Measurements from ENCODE around the gene ADAMTS18. TPM values are rescaled to one million over a fixed set of nuclear protein-coding genes. Genes with fewer than 3 reads are reported as not detected.

Gene ADAMTS18
- total and polyA plus RNA-seq, 9 of the 15 experiments (the other 6 are each of a cell fraction or from before 2014, with no cell fraction given) = not detected

DNA sequence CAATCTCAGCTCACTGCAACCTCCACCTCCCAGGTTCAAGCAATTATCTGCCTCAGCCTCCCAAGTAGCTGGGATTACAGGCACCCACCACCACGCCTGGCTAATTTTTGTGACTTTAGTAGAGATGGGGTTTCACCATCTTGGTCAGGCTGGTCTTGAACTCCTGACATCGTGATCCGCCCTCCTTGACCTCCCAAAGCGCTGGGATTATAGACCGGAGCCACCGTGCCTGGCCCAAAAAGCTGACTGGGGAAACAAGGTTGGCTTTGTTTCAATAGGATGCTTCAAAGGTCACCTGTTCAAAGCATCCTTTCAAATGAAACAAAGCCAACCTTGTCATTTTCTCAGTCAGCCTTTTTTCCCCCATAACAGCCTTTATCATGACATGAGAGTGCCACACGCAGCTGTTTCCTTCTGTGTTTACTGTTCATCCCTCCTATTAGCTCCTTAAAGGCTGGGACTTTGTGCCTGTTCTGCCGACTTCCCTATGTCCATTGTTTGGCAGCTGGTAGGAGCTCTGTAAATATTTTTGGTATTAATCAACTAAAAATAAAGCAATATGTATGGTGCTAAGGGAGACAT lies 51.1 kb downstream of the ADAMTS18 start:
- Histone ChIP-seq H3K9me3 (replicated peaks; ENCODE audit: control insufficient read depth, insufficient read depth, low read depth, low read length) (no peaks in the 10 kb centered on the region), H3K36me3 (ENCODE audit: control insufficient read depth, insufficient read depth, low read length) (no peaks in the 10 kb centered on the region), H3K9me1 (ENCODE audit: control insufficient read depth, insufficient read depth, low read length) (no peaks in the 10 kb centered on the region), H2AFZ (ENCODE audit: low read depth, low read length) (no peak overlapping the region), H3K27ac (ENCODE audit: extremely low read depth, low read depth, low read length) (no peak overlapping the region), H3K9ac (ENCODE audit: insufficient read depth in 1 of 2, low read depth in 2 of 2, low read length in 2 of 2) (no peak overlapping the region), H3K27me3 (ENCODE audit: control insufficient read depth in 2 of 2, insufficient read depth in 2 of 2, low read length in 2 of 2) (no peaks in the 10 kb centered on the region; a peak in 3 of 5 replicates), H3K4me3 (no peak overlapping the region), H4K20me1 (replicated peaks; ENCODE audit: control insufficient read depth, insufficient read depth, low read length) (no peaks in the 10 kb centered on the region), H3K79me2 (ENCODE audit: control insufficient read depth, insufficient read depth, low read length) (no peaks in the 10 kb centered on the region), H3K4me2 (ENCODE audit: insufficient read depth, low read length) (no peak overlapping the region), H3K4me1 (replicated peaks in 1 of 2; ENCODE audit: control insufficient read depth in 2 of 2, insufficient read depth in 2 of 2, low read length in 2 of 2) (no peaks in the 10 kb centered on the region)
- FAIRE-seq = no peak
- no TSS peak for BruUV-seq (replicated peaks)
- ChIA-PET CTCF (ENCODE audit: low intra/inter-chr PET ratio) (no interaction called here), POLR2A (no interaction called here)
- in situ Hi-C loops (cut with MboI) = no loop called here
- no peak for ATAC-seq
- TF ChIP-seq SIN3A (IDR thresholded peaks at IDR 0.05; ENCODE audit: borderline replicate concordance in 2 of 2, control insufficient read depth in 1 of 2, low read depth in 2 of 2, low read length in 2 of 2) (no peak), TAF15 (IDR thresholded peaks at IDR 0.05; ENCODE audit: low read depth, low read length) (no peak), MED1 (CRISPR knock-in tag; IDR thresholded peaks at IDR 0.05; ENCODE audit: borderline replicate concordance) (no peak), POLR2AphosphoS5 (IDR thresholded peaks at IDR 0.05; ENCODE audit: control insufficient read depth, insufficient read depth, low read depth, low read length) (no peak), NR3C1 (CRISPR knock-in tag; IDR thresholded peaks at IDR 0.05) (no peak), FOXK1 (CRISPR knock-in tag; IDR thresholded peaks at IDR 0.05; ENCODE audit: borderline replicate concordance) (no peak), GTF2E2 (tag; IDR thresholded peaks at IDR 0.05) (no peak), BRD9 (IDR thresholded peaks at IDR 0.05; ENCODE audit: low read depth, partially characterized antibody) (no peak)
- TF ChIP-seq, protein P1, sequence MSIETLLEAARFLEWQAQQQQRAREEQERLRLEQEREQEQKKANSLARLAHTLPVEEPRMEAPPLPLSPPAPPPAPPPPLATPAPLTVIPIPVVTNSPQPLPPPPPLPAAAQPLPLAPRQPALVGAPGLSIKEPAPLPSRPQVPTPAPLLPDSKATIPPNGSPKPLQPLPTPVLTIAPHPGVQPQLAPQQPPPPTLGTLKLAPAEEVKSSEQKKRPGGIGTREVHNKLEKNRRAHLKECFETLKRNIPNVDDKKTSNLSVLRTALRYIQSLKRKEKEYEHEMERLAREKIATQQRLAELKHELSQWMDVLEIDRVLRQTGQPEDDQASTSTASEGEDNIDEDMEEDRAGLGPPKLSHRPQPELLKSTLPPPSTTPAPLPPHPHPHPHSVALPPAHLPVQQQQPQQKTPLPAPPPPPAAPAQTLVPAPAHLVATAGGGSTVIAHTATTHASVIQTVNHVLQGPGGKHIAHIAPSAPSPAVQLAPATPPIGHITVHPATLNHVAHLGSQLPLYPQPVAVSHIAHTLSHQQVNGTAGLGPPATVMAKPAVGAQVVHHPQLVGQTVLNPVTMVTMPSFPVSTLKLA (conservative IDR thresholded peaks at IDR 0.05) = no peak
- TF ChIP-seq, protein P2, sequence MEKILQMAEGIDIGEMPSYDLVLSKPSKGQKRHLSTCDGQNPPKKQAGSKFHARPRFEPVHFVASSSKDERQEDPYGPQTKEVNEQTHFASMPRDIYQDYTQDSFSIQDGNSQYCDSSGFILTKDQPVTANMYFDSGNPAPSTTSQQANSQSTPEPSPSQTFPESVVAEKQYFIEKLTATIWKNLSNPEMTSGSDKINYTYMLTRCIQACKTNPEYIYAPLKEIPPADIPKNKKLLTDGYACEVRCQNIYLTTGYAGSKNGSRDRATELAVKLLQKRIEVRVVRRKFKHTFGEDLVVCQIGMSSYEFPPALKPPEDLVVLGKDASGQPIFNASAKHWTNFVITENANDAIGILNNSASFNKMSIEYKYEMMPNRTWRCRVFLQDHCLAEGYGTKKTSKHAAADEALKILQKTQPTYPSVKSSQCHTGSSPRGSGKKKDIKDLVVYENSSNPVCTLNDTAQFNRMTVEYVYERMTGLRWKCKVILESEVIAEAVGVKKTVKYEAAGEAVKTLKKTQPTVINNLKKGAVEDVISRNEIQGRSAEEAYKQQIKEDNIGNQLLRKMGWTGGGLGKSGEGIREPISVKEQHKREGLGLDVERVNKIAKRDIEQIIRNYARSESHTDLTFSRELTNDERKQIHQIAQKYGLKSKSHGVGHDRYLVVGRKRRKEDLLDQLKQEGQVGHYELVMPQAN (IDR thresholded peaks at IDR 0.05; ENCODE audit: borderline replicate concordance) = no peak
- TF ChIP-seq, protein P3, sequence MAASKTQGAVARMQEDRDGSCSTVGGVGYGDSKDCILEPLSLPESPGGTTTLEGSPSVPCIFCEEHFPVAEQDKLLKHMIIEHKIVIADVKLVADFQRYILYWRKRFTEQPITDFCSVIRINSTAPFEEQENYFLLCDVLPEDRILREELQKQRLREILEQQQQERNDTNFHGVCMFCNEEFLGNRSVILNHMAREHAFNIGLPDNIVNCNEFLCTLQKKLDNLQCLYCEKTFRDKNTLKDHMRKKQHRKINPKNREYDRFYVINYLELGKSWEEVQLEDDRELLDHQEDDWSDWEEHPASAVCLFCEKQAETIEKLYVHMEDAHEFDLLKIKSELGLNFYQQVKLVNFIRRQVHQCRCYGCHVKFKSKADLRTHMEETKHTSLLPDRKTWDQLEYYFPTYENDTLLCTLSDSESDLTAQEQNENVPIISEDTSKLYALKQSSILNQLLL (CRISPR knock-in tag; IDR thresholded peaks at IDR 0.05; ENCODE audit: borderline replicate concordance) = no peak
- TF ChIP-seq, protein P4, sequence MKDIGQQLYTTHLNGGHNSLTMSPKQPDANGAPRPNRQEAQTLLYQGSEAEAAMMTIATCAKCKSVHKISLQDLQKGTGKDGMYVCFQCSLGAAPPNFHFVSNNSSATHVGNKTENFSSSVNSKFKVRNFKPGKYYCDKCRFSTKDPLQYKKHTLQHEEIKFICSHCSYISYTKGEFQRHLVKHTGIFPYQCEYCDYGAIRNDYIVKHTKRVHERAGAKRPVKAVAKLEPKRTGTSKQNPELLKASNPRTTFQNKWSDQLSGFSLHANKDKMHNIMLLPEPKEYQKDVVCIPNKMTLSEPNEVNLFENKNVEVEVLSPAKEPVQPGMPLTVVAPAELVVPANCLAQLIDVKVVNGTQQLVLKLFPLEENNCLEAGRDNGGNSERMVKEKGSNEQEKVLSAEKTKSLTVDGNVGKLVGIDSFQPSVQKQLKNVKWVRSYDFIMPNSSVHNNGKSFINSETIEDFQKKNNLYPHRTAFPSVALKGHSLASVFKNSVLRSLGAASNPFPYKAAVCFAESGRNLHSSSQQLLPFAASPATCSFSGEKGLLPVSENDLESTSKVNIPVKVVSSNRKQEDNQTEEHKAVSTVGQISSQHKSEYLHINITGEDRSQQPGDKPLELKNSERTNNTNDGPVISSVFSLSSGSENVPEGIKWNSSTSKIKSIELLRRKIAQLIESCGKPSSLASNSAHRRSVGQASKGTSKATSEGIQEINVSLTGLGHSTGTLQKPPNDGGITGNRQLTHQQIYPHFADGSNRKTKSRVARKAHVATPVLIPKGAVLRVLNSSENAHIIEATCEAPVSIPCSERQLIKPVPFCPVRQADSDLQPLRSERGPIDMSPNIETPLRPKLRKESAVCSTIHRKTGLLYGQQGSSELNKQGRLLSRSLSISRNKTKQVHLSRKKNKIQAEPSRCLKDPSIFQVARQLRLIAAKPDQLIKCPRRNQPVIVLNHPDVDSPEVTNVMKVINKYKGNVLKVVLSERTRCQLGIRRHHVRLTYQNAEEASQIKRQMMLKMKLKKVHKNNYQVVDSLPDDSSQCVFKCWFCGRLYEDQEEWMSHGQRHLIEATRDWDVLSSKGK (CRISPR knock-in tag; IDR thresholded peaks at IDR 0.05) = no peak
- intact Hi-C loops (cut with micrococcal nuclease) = no loop called here
- WGBS (ENCODE audit: insufficient coverage, low coverage, missing lambda C conversion rate) = under 1% methylated on average over 8 of the region's 8 CpGs
- no peak for DNase-seq (ENCODE audit: extremely low read depth in 1 of 4, low spot score in 3 of 4)
